Activated CD4-positive, CD25-positive, alpha-beta regulatory T cell treated with anti-CD3 and anti-CD28 coated beads, Interleukin-2, amount 50 U/mL, for 24 hours (primary cell): Measurements from ENCODE around the gene DNAJA1.
"Not testable (repeated sequence)": the region's sequence is repeated elsewhere in the genome, so short reads cannot be mapped to it uniquely, and the experiment has no call there.

ENCODE experiments used
- ATAC-seq, 2 donors: fragments of 150-1000 bp; cut with Tn5 transposase; one replicate each; pipeline ENCODE4 v1.10.0; 2021; ENCODE audit warnings: mild to moderate bottlenecking in 1 of 2, moderate library complexity in 1 of 2

The DNAJA1 gene

DNA sequence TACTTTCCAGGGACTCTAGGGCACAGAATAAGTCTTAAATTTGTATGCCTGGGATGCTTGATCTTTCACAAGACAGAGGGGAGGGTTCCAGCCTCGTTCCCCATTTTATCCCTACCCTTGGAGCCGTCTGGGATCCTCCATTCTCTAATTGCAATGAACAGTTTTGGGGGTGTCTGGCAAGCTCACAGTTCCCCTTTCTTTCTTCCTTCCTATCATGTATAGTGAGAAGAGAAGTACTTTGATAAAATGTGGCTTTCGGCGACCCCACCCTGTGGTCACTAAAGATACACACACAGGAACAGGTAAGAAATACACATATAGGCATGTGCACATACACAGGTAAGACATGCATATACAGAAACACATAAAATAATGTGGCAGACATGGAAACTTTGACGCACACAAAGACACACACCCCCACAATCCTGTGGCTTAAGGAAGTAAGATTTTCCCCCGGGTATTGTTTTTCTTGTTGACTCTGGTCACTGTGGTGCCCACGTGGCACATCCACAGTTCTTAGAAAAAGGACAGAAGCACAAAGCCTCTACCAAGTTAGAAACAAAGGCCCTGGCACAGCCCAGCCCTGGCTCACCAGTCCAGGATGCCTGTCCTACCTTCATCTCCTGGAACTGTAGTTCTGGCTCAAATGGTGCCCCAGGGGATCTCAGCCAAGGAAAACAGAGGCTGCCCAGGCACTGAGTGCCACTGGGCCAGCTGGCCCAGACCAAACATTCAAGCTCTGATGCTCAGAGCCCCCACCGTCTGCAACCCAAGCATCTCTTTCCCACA is 57.7 kb downstream of the DNAJA1 start:
- ATAC-seq = no peak

DNA sequence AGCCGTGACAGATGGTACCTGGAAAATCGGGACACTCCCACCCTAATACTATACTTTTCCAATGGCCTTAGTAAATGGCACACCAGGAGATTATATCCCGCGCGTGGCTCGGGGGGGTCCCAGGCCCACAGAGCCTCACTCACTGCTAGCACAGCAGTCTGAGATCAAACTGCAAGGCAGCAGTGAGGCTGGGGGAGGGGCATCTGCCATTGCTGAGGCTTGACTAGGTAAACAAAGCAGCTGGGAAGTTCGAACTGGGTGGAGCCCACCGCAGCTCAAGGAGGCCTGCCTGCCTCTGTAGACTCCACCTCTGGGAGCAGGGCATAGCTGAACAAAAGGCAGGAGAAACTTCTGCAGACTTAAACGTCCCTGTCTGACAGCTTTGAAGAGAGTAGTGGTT is 60.6 kb downstream of the DNAJA1 start:
- ATAC-seq = not testable (repeated sequence)
